SIG-M5 (cell line): Measurements from ENCODE around the gene ZNF10.

ENCODE experiments used
- DNase-seq: peaks from one replicate; lab custom pipeline; 2025; lab: John Stamatoyannopoulos, UW

ZNF10 gene

GRCh38 chr12:133130038-133130807, at the start of gene ZNF10, which contains the start of gene ZNF891:
TSS of gene ZNF10 (plus strand) at chr12:133130627. CDS start at chr12:133144493, 13,866 bp downstream.
TSS of gene ZNF891 (minus strand) at chr12:133130274. CDS start at chr12:133121918, 8,356 bp downstream.
- DNase-seq: peak; percentile 51

- DNase-seq: no peak
These were observed 49.2 kb upstream of the ZNF10 start for GRCh38 chr12:133081159-133081780.

GRCh38 chr12:133083345-133083744, 47.1 kb upstream of the ZNF10 start:
- no peak for DNase-seq

GRCh38 chr12:133105620-133106019, 24.8 kb upstream of the ZNF10 start:
- no peak for DNase-seq

DNA sequence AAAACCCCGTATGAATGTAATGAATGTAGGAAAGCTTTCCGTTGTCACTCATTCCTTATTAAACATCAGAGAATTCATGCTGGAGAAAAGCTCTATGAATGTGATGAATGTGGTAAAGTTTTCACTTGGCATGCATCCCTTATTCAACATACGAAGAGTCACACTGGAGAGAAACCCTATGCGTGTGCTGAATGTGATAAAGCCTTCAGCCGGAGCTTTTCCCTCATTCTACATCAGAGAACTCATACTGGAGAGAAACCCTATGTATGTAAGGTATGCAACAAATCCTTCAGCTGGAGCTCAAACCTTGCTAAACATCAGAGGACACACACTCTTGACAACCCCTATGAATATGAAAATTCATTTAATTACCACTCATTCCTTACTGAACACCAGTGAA, 24.2 kb upstream of the ZNF10 start:
- no peak for DNase-seq

DNA sequence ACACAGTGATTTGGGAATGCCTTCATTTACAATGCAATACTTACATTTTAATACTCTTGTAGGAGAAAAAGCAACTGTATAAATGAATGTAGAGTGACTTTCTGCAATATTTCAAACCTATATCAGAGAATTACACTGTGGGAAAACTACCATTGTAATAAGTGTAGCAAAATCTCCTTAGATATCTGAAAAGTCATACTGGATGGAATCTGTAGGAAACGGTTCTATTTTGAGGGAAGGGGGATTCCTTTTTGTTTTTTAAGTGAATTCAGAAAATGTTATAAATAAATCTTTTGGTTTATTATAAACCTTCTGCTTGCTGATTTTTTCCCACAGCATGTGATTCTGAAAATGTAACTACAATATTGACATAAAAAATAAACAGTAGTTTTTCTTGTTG, 23.3 kb upstream of the ZNF10 start:
- DNase-seq: no peak

DNA sequence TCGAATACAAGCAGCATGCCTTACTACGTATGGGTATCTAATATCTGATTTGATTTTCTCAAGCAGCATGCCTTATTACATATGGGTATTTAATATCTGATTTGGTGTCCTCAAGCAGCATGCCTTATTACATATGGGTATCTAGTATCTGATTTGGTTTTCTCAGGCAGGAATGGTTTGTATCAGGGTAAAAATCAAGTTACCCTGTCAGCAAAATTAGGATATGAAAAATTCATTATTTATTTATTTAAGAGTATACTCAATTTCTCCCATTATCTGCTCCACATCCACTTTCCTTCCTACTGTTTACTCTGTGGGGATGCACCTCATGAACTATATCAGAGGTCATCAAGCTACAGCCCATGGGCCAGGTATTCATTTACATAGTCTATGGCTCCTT, 22.3 kb upstream of the ZNF10 start:
- DNase-seq: no peak

- DNase-seq: no peak
These were observed 9.8 kb upstream of the ZNF10 start for GRCh38 chr12:133120385-133121191.

GRCh38 chr12:133124674-133125073, 5.8 kb upstream of the ZNF10 start:
- DNase-seq: no peak

DNA sequence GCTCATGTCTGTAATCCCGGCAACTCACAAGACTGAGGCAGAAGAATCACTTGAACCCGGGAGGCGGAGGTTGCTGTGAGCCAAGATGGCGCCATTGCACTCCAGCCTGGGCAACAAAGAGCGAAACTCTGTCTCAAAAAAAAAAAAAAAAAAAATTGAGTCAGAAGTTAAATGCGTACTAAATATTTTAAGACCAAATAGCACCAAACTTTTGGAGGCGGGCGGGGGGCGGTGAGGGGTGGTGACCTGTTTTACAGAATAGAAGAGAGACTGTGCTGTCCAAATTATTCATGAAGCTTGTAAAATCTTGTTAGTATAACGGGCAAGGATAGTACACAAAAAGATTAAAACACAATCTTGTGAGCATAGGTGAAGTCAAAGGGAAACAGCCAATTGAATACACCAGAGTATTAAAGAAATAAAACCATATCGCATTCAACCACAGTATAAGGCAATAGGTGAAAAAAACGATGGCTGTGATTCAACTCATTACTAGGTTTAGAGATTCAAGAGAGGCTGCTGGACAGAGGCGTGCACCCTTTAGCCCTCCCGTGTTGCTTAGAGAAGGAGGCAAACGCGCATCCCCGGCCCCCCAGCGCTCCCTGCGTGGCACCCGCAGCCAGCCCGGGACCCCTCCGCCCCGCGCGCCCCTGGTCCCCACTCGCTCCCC, 924 bp upstream of the ZNF10 start:
- no peak for DNase-seq

- DNase-seq: no peak
These were observed 341 bp downstream of the ZNF10 start for GRCh38 chr12:133130808-133131128.

DNA sequence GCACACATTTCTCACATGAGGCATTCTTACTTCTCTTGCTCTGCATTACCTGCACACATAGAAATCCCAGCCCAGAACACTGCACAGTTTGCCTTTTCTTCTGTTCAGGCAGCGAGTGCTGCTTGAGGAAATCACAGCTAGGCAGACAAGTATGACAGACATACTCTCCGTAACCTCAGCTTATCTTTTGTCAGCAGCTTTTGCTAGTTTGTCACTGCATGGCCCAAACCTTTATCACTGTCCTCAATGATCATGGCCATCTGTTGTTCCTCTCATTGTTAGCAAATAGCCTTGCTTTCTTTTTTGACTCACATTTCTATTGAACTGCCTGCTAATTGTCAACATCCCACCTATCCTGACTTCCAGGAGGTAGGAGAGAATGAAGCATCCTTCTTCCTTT, 5.3 kb downstream of the ZNF10 start:
- DNase-seq: no peak

GRCh38 chr12:133145981-133146380, 15.6 kb downstream of the ZNF10 start:
- DNase-seq: no peak

DNA sequence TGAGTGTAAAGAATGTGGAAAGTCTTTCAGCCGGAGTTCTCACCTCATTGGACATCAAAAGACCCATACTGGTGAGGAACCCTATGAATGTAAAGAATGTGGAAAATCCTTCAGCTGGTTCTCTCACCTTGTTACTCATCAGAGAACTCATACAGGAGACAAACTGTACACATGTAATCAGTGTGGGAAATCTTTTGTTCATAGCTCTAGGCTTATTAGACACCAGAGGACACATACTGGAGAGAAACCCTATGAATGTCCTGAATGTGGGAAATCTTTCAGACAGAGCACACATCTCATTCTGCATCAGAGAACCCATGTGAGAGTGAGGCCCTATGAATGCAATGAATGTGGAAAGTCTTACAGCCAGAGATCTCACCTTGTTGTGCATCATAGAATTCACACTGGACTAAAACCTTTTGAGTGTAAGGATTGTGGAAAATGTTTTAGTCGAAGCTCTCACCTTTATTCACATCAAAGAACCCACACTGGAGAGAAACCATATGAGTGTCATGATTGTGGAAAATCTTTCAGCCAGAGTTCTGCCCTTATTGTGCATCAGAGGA, 25.8 kb downstream of the ZNF10 start:
- DNase-seq: no peak

DNA sequence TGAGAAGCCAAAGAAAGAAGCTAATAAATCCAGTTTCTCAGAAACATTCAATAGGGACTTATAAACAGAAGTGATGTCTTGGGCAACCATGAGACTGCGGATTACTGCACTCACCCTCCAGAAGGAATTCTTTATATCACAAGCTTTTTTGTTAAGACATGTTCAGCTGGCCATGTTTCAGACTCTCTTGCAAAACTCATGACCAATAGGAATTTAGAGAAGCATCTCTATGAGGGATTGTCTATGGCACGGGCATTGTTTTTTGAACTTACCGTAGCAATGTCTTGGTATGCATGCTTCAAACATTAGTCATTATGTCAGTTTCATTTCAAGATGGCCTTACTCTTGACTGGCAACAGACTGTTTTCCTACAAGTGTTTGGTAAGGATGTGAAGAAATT, 35.3 kb downstream of the ZNF10 start:
- no peak for DNase-seq

- no peak for DNase-seq
These were observed 42.1 kb downstream of the ZNF10 start for GRCh38 chr12:133172491-133172890.

GRCh38 chr12:133174901-133175300, 44.5 kb downstream of the ZNF10 start:
- no peak for DNase-seq

- DNase-seq: no peak
These were observed 50.2 kb downstream of the ZNF10 start for GRCh38 chr12:133180669-133181068.

GRCh38 chr12:133181238-133181959, 51.0 kb downstream of the ZNF10 start, which contains the start of gene ZNF268:
TSS of gene ZNF268 (plus strand) at chr12:133181495. CDS start at chr12:133181998, 503 bp downstream.
- DNase-seq: no peak

DNA sequence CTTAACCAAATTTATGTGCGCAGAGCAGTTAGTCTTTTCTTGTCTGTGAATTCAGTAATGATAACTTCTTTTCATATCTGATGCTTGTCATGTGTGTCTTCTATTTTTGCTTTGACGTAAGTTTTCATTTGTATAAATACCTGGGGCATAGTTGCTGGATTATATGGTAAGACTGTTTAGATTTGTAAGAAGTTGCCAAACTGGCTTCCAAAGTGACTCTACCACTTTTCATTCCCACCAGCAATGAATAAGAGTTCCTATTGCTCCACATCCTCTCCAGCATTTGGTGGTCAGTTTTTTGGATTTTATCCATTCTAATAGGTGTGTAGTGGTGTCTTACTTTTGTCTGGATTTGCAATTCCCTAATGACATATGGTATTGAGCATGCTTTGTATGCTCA, 59.7 kb downstream of the ZNF10 start:
- no peak for DNase-seq

DNA sequence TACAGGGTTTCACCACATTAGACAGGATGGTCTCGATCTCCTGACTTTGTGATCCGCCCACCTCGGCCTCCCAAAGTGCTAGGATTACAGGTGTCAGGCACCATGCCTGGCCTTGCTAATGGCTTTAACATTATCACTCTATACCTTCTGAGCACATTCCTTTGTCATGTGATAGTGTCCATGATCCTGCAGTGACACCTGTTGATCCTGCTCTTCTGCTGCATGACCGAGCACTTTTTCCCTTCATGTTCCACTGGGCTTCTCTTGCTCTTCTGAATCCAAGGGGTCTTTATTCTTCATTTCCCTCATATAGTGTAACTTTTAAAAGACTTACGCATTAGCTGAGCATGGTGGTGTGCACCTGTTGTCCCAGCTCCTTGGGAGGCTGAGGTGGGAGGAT, 62.4 kb downstream of the ZNF10 start:
- DNase-seq: no peak
